Effector memory CD8-positive, alpha-beta T cell (primary cell): ENCODE data around the gene DENND1B.

Source experiments
- ATAC-seq: fragments of 150-1000 bp; cut with Tn5 transposase; replicated peaks from 2 replicates; pipeline ENCODE4 v1.10.0; 2021; ENCODE audit warnings: mild to moderate bottlenecking, moderate library complexity
- DNase-seq, 3 experiments: peaks; one replicate each; pipeline ENCODE4 v3.0.0; 2021
- H3K27ac Mint-ChIP-seq, 2 donors: one replicate each; pipeline ENCODE4 v1.8.0; 2022; ENCODE audit warnings: mild to moderate bottlenecking in 2 of 2, mixed read lengths in 2 of 2, moderate library complexity in 2 of 2
- H3K27me3 Mint-ChIP-seq, 2 donors: one replicate each; pipeline ENCODE4 v1.8.0; 2022; ENCODE audit warnings: mixed read lengths in 2 of 2
- H3K36me3 Mint-ChIP-seq: one replicate; pipeline ENCODE4 v1.8.0; 2022; ENCODE audit warnings: mild to moderate bottlenecking, moderate library complexity, mixed read lengths; ENCODE audit not compliant: insufficient read depth
- H3K4me1 Mint-ChIP-seq, 2 donors: one replicate each; pipeline ENCODE4 v1.8.0; 2022; ENCODE audit warnings: low read depth in 2 of 2, mixed read lengths in 2 of 2
- H3K4me3 Mint-ChIP-seq, 2 donors: one replicate each; pipeline ENCODE4 v1.8.0; 2022; ENCODE audit warnings: mild to moderate bottlenecking in 2 of 2, mixed read lengths in 2 of 2, moderate library complexity in 2 of 2
- H3K9me3 Mint-ChIP-seq, 2 donors: one replicate each; pipeline ENCODE4 v1.8.0; 2022; ENCODE audit warnings: mixed read lengths in 2 of 2
- total RNA-seq, 9 experiments: gene quantifications; one replicate each; lab custom pipeline; 2026; lab: John Stamatoyannopoulos, UW

The DENND1B gene
- total RNA-seq = 36.8 to 70.8 (median 49.3) reads per million in 9 experiments

DNA sequence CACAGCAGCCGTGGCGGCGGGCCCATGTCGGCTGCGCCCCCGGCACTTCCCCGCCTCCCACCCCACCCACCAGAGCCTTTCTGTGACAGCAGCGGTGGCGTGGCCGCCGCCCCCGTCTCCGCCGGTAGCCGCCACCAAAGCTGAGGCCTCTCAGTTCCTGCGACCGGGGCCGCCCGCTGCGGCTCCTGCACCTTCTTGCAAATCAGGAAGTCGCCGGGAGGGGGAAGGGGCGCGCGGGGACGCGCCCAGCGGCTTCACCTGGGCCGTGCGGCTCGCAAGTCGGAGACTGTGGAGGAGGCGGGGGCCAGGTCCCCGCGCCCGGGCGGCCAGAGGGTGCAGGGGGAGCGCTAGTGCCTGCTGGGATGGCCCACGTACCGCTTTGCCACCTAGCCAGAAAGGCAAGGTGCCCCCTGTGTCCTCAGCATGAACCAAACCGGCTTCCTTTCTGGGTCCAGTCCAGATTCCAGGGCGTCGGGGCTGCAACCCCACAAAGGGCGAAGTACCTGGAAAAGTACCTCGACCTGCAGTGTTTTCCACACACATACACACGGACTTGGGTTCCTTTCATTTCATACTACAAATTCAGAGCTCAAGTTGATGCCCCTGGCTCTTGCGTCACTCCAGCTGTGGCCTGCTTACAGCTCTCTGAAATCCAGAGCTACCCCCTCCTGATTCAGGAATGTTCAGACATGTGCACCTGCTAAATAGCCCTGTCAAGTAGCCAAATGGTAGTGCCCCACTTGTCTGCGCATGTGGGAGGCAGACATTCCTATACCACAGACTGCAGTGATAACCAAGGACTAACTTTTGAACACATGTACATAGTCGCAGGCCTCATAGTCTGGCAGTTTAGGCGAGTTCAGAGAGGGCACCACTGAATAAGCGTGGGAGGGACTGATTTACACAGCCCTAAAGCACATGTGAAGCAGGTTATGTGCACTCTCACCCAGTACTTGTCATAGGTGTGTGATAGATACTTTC is at the start of gene DENND1B:
DENND1B (minus strand) TSS at position 199 of the 981 bp plus-strand sequence. CDS start 325 bp downstream, outside the sequence.
- ATAC-seq (peak; percentile 77), DNase-seq (peak; percentile 78 to 80 (median 80))
- Mint-ChIP-seq H3K36me3 (peaks cover 25% of the 10 kb centered on the region), H3K4me1 (peaks cover 40 to 62% of the 10 kb centered on the region in 2 donors), H3K4me3 (peak within 1 kb of the TSS; percentile 89 to 93), H3K9me3 (no peaks in the 10 kb centered on the region), H3K27me3 (no peaks in the 10 kb centered on the region), H3K27ac (peak within 1 kb of the TSS; percentile 98 to 99)

DNA sequence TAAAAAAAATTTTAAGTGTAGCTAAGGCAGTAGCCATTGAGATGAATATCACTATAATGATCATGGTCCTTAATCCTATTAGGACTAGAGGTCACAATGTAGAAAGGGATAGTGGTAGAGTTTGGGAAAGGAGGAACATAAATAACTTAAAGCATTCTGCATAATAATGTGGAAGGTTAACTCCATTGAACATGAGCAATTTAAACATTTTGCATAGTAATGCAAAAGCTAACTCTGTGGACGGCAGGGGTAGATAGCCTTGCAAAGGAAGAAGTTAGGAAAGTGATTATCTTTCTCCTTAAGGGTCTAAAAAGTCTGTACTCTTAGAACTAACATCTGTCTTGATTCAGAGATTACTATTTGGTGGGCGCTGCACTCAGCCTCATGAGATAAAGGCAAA is 39.0 kb upstream of the DENND1B start:
- DNase-seq = no peak
- H3K4me3 Mint-ChIP-seq = no peak overlapping the region
- H3K4me1 Mint-ChIP-seq = no peaks in the 10 kb centered on the region
- no peak overlapping the region for H3K27ac Mint-ChIP-seq
- ATAC-seq = no peak
- no peaks in the 10 kb centered on the region for H3K9me3 Mint-ChIP-seq
- H3K27me3 Mint-ChIP-seq = peaks cover 0 to under 1% of the 10 kb centered on the region in 2 donors
- H3K36me3 Mint-ChIP-seq = no peaks in the 10 kb centered on the region

DNA sequence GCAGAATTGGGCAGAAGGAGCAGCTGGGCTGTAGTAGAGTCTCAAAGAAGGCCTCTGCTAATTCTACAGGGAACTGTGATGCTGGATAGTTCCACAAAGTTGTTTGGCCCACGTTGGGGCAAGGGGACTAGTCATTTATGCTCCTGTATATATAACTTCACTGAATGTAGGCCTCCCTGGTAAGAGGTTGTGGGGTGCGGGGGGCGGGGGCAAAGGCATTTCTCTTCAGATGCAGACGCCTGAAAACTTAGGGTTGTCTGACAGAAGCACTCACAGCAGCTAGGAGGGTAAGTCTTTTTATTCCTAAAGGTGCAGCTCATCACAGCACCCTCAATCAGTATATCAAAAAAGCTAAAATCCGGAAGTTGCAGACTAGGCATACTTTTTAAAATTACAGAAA is 38.5 kb upstream of the DENND1B start:
- Mint-ChIP-seq H3K9me3 (no peaks in the 10 kb centered on the region), H3K27me3 (no peaks in the 10 kb centered on the region), H3K27ac (no peak overlapping the region), H3K4me1 (peaks cover 0 to 4% of the 10 kb centered on the region in 2 donors), H3K36me3 (no peaks in the 10 kb centered on the region), H3K4me3 (no peak overlapping the region)
- DNase-seq = no peak
- ATAC-seq = no peak

DNA sequence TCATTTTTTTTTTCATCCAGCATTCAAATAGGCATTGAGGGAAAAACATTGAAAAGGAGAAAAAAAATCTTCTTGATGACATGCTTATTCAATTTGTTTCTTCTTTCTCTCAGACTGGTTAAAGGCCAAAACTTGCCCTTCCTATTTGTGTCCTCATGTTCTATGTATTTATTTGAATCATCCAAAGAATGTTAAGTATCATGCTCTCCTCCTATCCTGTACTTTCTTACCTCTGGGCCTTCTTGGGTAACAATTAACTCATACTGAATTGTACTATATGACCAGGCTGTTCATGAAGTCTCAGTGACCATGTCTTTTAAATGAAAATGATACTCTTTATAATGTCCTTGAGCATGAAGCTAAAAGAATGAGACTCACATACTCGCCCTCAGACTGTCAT is 36.5 kb upstream of the DENND1B start:
- no peak overlapping the region for H3K27ac Mint-ChIP-seq
- ATAC-seq (no peak), DNase-seq (no peak)
- H3K27me3 Mint-ChIP-seq = no peaks in the 10 kb centered on the region
- H3K4me1 Mint-ChIP-seq = peaks cover 13% of the 10 kb centered on the region in 2 donors
- H3K9me3 Mint-ChIP-seq = no peaks in the 10 kb centered on the region
- no peak overlapping the region for H3K4me3 Mint-ChIP-seq
- no peaks in the 10 kb centered on the region for H3K36me3 Mint-ChIP-seq

- Mint-ChIP-seq H3K4me3 (no peak overlapping the region), H3K9me3 (no peaks in the 10 kb centered on the region), H3K27me3 (no peaks in the 10 kb centered on the region), H3K4me1 (peaks cover 16% of the 10 kb centered on the region in 2 donors), H3K27ac (no peak overlapping the region), H3K36me3 (no peaks in the 10 kb centered on the region)
- DNase-seq (no peak), ATAC-seq (no peak)
Observed at GRCh38 chr1:197810812-197811211, 35.5 kb upstream of the DENND1B start.

DNA sequence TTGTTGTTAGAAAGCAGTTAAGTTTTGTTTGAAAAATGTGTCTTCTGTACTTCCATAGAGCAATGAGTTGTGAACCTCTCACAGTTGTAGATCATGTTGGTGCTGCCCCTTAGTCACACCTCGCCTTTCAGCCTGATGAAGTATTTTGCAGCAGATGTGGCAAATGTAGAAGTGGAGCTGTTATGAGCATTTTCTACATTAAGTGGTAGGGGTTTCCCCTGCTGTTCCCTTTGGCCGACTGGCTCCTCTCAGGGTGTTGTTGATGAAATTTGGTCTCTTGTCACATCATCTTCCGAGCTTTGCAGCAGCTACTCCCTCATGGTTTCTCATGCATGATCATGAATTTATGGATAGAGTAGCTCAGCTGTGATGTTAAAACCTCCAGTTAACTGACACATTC is 33.6 kb upstream of the DENND1B start:
- ATAC-seq = peak; percentile 65

GRCh38 chr1:197807739-197808453 is 32.6 kb upstream of the DENND1B start:
- peak overlapping the region in 1 of 2 donors; percentile 20 for H3K4me3 Mint-ChIP-seq
- H3K27ac Mint-ChIP-seq = peak overlapping the region in 1 of 2 donors; percentile 0
- ATAC-seq = no peak
- H3K4me1 Mint-ChIP-seq = peaks cover 16% of the 10 kb centered on the region in 2 donors
- H3K27me3 Mint-ChIP-seq = no peaks in the 10 kb centered on the region
- H3K9me3 Mint-ChIP-seq = no peaks in the 10 kb centered on the region
- H3K36me3 Mint-ChIP-seq = no peaks in the 10 kb centered on the region
- no peak for DNase-seq

More for the DNA sequence above, 33.6 kb upstream of the DENND1B start:
- DNase-seq = no peak
- H3K9me3 Mint-ChIP-seq = no peaks in the 10 kb centered on the region
- H3K4me3 Mint-ChIP-seq = no peak overlapping the region
- peak overlapping the region in 1 of 2 donors; percentile 49 for H3K27ac Mint-ChIP-seq
- peaks cover 16% of the 10 kb centered on the region in 2 donors for H3K4me1 Mint-ChIP-seq
- H3K27me3 Mint-ChIP-seq = no peaks in the 10 kb centered on the region
- H3K36me3 Mint-ChIP-seq = no peaks in the 10 kb centered on the region

GRCh38 chr1:197807216-197807615 is 31.9 kb upstream of the DENND1B start:
- H3K36me3 Mint-ChIP-seq = no peaks in the 10 kb centered on the region
- H3K4me1 Mint-ChIP-seq = peaks cover 16% of the 10 kb centered on the region in 2 donors
- H3K9me3 Mint-ChIP-seq = no peaks in the 10 kb centered on the region
- peak overlapping the region in 1 of 2 donors; percentile 0 for H3K27ac Mint-ChIP-seq
- peak; percentile 63 for ATAC-seq
- peak overlapping the region; percentile 4 to 20 for H3K4me3 Mint-ChIP-seq
- H3K27me3 Mint-ChIP-seq = no peaks in the 10 kb centered on the region
- DNase-seq = no peak

GRCh38 chr1:197806718-197807117 is 31.4 kb upstream of the DENND1B start:
- Mint-ChIP-seq H3K27ac (peak overlapping the region in 1 of 2 donors; percentile 0), H3K27me3 (no peaks in the 10 kb centered on the region), H3K36me3 (no peaks in the 10 kb centered on the region), H3K9me3 (no peaks in the 10 kb centered on the region), H3K4me3 (peak overlapping the region in 1 of 2 donors; percentile 4), H3K4me1 (peaks cover 16% of the 10 kb centered on the region in 2 donors)
- no peak for DNase-seq
- peak; percentile 67 for ATAC-seq

DNA sequence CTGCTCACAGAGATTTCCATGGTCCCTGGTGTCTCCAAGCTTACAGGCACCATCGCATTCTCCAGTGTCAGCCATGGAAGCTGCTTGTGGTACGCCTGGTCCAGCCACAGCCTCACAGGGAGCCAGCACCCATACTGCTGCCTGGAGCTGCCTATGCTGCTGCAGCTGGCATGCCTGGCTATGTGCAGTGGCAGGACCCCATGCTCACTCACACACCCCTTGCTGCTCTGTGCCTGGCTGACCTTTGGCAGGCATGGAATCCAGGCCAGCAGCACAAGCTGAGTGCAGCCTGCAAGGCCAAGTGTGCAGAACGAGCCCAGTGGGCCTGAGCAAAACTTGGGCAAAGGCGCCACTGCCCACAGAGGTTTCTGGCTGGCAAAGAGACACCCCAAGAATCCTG is 26.4 kb upstream of the DENND1B start:
- Mint-ChIP-seq H3K27me3 (peaks cover 0 to 7% of the 10 kb centered on the region in 2 donors), H3K4me3 (no peak overlapping the region), H3K27ac (no peak overlapping the region), H3K36me3 (no peaks in the 10 kb centered on the region), H3K4me1 (peaks cover 2 to 3% of the 10 kb centered on the region in 2 donors), H3K9me3 (peaks cover 7% of the 10 kb centered on the region in 2 donors)
- ATAC-seq (no peak), DNase-seq (no peak)

DNA sequence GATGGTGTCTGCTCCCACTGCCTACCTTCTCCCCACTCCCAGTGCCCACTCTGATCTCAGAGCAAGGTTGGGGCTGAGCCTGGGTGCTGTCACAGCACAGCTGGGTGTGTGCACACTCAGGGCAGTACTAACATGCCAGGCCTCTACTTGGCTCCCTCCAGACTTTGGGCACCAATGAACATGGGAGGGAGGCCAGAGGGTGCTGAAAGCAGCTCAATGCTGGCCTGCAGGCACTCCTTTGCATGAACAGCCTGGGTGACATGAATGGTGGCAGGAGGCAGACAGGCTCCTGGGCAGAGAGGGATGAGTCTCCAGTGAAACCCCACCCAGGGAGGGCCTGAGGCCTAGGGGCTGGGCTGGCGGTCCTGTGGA is 25.8 kb upstream of the DENND1B start:
- ATAC-seq (no peak), DNase-seq (no peak)
- Mint-ChIP-seq H3K9me3 (peaks cover 9 to 13% of the 10 kb centered on the region in 2 donors), H3K4me3 (no peak overlapping the region), H3K27ac (no peak overlapping the region), H3K4me1 (no peaks in the 10 kb centered on the region), H3K27me3 (peaks cover 0 to 12% of the 10 kb centered on the region in 2 donors), H3K36me3 (no peaks in the 10 kb centered on the region)

DNA sequence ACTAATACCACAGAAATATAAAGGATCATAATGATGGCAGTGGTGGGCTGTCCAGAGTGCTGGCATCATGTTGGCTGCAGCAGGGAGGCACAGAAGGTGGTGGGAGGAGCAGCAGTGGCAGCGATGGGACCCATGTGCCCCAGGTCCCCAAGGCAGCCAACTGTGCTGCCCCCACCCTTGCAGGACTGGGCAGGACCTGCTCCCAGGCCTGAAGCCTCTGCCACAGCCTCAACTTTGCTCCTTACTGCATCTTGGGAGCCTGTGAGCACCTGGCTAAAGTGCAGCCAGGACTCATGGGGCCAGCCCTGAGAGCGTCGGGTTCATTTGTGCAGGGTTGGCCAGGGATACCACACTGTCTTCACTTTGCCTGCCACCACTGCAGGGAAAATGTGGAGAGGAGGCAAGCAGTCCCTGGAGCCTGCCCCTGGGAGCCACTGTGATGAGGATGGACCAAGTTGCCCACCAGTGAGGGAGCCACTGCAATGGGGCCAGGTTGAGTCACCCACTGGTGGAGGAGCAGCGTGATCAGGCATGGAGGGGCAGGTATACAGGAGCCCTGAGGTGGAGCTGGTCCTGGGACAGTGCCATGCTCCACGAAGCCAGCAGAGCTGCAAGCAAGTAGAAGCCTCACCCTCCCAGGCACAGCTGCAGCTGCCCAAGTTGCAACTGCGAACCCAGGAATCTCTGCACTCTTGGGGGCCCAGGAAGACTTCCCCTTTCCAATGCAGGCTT is 25.3 kb upstream of the DENND1B start:
- H3K4me3 Mint-ChIP-seq = no peak overlapping the region
- H3K36me3 Mint-ChIP-seq = no peaks in the 10 kb centered on the region
- peaks cover 9 to 18% of the 10 kb centered on the region in 2 donors for H3K9me3 Mint-ChIP-seq
- H3K27me3 Mint-ChIP-seq = peaks cover 0 to 17% of the 10 kb centered on the region in 2 donors
- H3K4me1 Mint-ChIP-seq = no peaks in the 10 kb centered on the region
- no peak overlapping the region for H3K27ac Mint-ChIP-seq
- ATAC-seq (no peak), DNase-seq (no peak)

DNA sequence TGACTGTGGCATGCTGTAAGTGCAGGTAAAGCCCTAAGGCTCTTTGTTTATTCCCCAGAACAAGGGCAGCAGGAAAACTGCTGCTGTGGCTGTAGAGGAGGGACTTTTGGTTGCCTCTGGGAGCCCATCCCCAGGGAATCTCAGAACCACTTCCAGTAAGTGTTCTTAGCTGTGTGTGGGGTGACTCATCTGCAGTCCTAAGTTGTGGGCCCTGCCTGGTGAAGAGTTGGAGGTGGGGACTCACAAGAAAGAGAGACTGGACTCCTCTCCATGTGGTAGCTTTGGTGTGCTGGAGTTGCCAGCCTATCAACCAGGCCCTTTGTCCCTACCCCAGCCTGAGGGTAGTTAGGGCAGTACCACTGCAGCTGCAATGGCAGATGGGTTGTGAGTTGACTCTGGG is 24.0 kb upstream of the DENND1B start:
- no peak for DNase-seq
- H3K9me3 Mint-ChIP-seq = peaks cover 9 to 18% of the 10 kb centered on the region in 2 donors
- ATAC-seq = no peak

More for the DNA sequence above, 24.0 kb upstream of the DENND1B start:
- no peaks in the 10 kb centered on the region for H3K36me3 Mint-ChIP-seq
- H3K4me3 Mint-ChIP-seq = no peak overlapping the region
- H3K27me3 Mint-ChIP-seq = peaks cover 0 to 19% of the 10 kb centered on the region in 2 donors
- H3K27ac Mint-ChIP-seq = no peak overlapping the region
- H3K4me1 Mint-ChIP-seq = no peaks in the 10 kb centered on the region
